AG09319 (cell line): Measurements from ENCODE around the gene SPRYD3.

ENCODE experiments used
- DNase-seq: peaks from one replicate; pipeline ENCODE4 v3.0.0-alpha.2; 2010; ENCODE audit warnings: low read depth; ENCODE audit errors: extremely low read depth
- TF ChIP-seq, protein P1 (sequence below): IDR thresholded peaks from 2 replicates; pipeline ENCODE4 v1.5.1; 2011; ENCODE audit warnings: low read depth, mild to moderate bottlenecking, inconsistent platforms, low read length, moderate library complexity

SPRYD3 gene

DNA sequence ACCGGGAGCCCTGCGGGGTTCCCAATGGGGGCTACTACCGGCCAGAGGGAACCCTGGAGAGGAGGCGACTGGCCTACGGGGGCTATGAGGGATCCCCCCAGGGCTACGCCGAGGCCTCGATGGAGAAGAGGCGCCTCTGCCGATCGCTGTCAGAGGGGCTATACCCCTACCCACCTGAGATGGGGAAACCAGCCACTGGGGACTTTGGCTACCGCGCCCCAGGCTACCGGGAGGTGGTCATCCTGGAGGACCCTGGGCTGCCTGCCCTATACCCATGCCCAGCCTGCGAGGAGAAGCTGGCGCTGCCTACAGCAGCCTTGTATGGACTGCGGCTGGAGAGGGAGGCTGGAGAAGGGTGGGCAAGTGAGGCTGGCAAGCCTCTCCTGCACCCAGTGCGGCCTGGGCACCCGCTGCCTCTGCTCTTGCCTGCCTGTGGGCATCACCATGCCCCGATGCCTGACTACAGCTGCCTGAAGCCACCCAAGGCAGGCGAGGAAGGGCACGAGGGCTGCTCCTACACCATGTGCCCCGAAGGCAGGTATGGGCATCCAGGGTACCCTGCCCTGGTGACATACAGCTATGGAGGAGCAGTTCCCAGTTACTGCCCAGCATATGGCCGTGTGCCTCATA is 19.6 kb downstream of the SPRYD3 start:
- DNase-seq = no peak
- TF ChIP-seq, protein P1, sequence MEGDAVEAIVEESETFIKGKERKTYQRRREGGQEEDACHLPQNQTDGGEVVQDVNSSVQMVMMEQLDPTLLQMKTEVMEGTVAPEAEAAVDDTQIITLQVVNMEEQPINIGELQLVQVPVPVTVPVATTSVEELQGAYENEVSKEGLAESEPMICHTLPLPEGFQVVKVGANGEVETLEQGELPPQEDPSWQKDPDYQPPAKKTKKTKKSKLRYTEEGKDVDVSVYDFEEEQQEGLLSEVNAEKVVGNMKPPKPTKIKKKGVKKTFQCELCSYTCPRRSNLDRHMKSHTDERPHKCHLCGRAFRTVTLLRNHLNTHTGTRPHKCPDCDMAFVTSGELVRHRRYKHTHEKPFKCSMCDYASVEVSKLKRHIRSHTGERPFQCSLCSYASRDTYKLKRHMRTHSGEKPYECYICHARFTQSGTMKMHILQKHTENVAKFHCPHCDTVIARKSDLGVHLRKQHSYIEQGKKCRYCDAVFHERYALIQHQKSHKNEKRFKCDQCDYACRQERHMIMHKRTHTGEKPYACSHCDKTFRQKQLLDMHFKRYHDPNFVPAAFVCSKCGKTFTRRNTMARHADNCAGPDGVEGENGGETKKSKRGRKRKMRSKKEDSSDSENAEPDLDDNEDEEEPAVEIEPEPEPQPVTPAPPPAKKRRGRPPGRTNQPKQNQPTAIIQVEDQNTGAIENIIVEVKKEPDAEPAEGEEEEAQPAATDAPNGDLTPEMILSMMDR = no peak

- no peak for DNase-seq
- TF ChIP-seq, protein P1 = no peak
Measured at GRCh38 chr12:53058674-53059433, 20.3 kb downstream of the SPRYD3 start.

DNA sequence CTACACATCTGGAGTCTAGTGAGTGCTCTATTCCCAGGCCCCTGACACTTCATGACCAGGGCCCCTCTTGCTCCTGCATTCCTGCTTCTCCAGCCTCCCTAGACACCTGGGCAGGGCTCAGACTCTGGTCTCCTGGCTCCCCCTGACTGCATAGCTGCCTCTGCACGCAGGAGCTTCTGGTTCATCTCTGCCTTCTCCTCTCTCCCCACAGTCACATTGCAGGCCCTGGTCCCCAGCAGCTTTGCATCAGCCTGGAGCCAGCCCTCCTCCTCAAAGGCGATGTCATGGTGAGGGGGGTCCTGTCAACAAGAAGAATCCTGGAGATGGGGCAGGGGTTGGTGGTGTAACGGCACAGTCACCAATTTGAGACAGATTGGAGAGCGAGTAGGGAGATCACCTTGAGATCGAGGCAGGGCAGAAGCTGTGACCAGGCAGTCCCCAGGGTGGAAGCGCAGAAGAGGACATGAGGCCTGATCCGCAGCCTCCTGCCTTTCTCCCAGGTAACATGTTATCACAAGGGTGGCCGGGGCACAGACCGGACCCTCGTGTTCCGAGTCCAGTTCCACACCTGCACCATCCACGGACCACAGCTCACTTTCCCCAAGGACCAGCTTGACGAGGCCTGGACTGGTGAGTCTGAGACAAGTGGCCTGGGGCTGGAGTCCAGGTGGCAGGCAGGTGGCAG is 21.2 kb downstream of the SPRYD3 start:
- DNase-seq = no peak
- TF ChIP-seq, protein P1 = no peak

DNA sequence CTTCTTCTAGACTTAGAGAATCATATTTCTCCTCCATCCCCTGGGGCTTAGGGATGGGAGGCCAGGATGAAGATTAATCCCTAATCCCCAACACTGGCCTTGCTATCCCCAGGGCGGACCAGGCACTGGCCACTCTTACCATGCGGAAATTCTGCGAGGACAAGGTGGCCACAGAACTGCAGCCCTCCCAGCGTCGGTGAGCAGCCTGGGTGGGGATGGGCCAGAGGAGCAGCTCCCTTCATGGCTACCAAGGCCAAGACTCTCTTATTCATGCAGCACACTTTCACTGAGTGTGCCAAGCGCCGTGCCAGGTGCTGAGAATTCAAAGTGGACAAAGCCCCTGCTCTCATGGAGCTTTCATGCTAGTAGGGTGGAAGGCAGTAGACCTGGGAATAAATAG is 22.3 kb downstream of the SPRYD3 start:
- DNase-seq = no peak
- TF ChIP-seq, protein P1 = no peak

GRCh38 chr12:53056296-53056695 is 22.9 kb downstream of the SPRYD3 start:
- TF ChIP-seq, protein P1 = no peak
- no peak for DNase-seq

- no peak for DNase-seq
- TF ChIP-seq, protein P1 = no peak
Measured at GRCh38 chr12:53055471-53056266, 23.5 kb downstream of the SPRYD3 start.
